ENCODE measurements around the gene HIGD2B. TPM values are rescaled to one million over a fixed set of nuclear protein-coding genes. Genes with fewer than 3 reads are reported as not detected.
"Not testable (repeated sequence)": the region's sequence is repeated elsewhere in the genome, so short reads cannot be mapped to it uniquely, and the experiment has no call there.

Gene HIGD2B
- total RNA-seq, 1 donor from 2014 or later, result not detected

GRCh38 chr15:72680931-72681330 is 5.1 kb downstream of the HIGD2B start:
- intact Hi-C loops (cut with micrococcal nuclease), result no loop called here

- intact Hi-C loops (cut with micrococcal nuclease), result no loop called here
Observed at GRCh38 chr15:72676838-72677237, 9.1 kb downstream of the HIGD2B start.

- intact Hi-C loops (cut with micrococcal nuclease), result no loop called here
Observed at GRCh38 chr15:72671525-72671924, 14.5 kb downstream of the HIGD2B start.

- intact Hi-C loops (cut with micrococcal nuclease), result not testable (repeated sequence)
Observed at GRCh38 chr15:72670656-72671352, 15.2 kb downstream of the HIGD2B start.

GRCh38 chr15:72669803-72670202 is 16.2 kb downstream of the HIGD2B start:
- intact Hi-C loops (cut with micrococcal nuclease), result not testable (repeated sequence)

- intact Hi-C loops (cut with micrococcal nuclease), result not testable (repeated sequence)
Observed at GRCh38 chr15:72665706-72666105, 20.3 kb downstream of the HIGD2B start.

GRCh38 chr15:72663931-72664330 is 22.1 kb downstream of the HIGD2B start:
- intact Hi-C loops (cut with micrococcal nuclease), result not testable (repeated sequence)

- intact Hi-C loops (cut with micrococcal nuclease), result not testable (repeated sequence)
Observed at GRCh38 chr15:72661081-72661480, 24.9 kb downstream of the HIGD2B start.

GRCh38 chr15:72656014-72656413 is 30.0 kb downstream of the HIGD2B start:
- intact Hi-C loops (cut with micrococcal nuclease), result not testable (repeated sequence)

- intact Hi-C loops (cut with micrococcal nuclease), result not testable (repeated sequence)
Observed at GRCh38 chr15:72654397-72654796, 31.6 kb downstream of the HIGD2B start, which contains the start of gene GOLGA6B. GOLGA6B (plus strand) TSS chr15:72654697; CDS start chr15:72654738, 41 bp downstream.

GRCh38 chr15:72648631-72649253 is 37.2 kb downstream of the HIGD2B start:
- intact Hi-C loops (cut with micrococcal nuclease), result not testable (repeated sequence)

- intact Hi-C loops (cut with micrococcal nuclease), result not testable (repeated sequence)
Observed at GRCh38 chr15:72642271-72642670, 43.7 kb downstream of the HIGD2B start.

GRCh38 chr15:72639759-72640483 is 46.1 kb downstream of the HIGD2B start:
- intact Hi-C loops (cut with micrococcal nuclease), result not testable (repeated sequence)

GRCh38 chr15:72636519-72637282 is 49.3 kb downstream of the HIGD2B start:
- intact Hi-C loops (cut with micrococcal nuclease), result not testable (repeated sequence)

GRCh38 chr15:72629068-72629570 is 56.9 kb downstream of the HIGD2B start:
- intact Hi-C loops (cut with micrococcal nuclease), result not testable (repeated sequence)

GRCh38 chr15:72628249-72629067 is 57.5 kb downstream of the HIGD2B start:
- intact Hi-C loops (cut with micrococcal nuclease), result not testable (repeated sequence)

- intact Hi-C loops (cut with micrococcal nuclease), result not testable (repeated sequence)
Observed at GRCh38 chr15:72626153-72626552, 59.8 kb downstream of the HIGD2B start.
